Panc1 (cell line): ENCODE data around the gene CCDC127. TPM values are rescaled to one million over a fixed set of nuclear protein-coding genes. Genes with fewer than 3 reads are reported as not detected.
A peak's percentile ranks its signal among the peaks of the same experiment; 100 is the strongest.
"Not testable (repeated sequence)": the region's sequence is repeated elsewhere in the genome, so short reads cannot be mapped to it uniquely, and the experiment has no call there.

Source experiments
- ATAC-seq: fragments of 200-7000 bp; cut with Tn5 transposase; 2 replicates; pipeline ENCODE4 v1.9.1; 2020; ENCODE audit warnings: mild to moderate bottlenecking, moderate library complexity
- BruUV-seq: library from RNA; stranded (reverse); fragments of 400-500 nt; replicated peaks from 2 replicates; lab custom pipeline; 2021; lab: Mats Ljungman, UMichigan
- CTCF ChIA-PET: fragments of 300-600 bp; sonication (Branson Sonifier 250); formaldehyde crosslinking; loops from one replicate; lab custom pipeline; 2022; ENCODE audit warnings: antibody characterized with exemption; lab: Charles Lee
- POLR2A ChIA-PET: fragments of 300-600 bp; sonication (Branson Sonifier 250); formaldehyde crosslinking; loops from one replicate; lab custom pipeline; 2022; ENCODE audit warnings: antibody characterized with exemption; lab: Charles Lee
- DNase-seq: peaks from one replicate; pipeline ENCODE4 v3.0.0-alpha.2; 2010; ENCODE audit warnings: low read depth, low spot score
- H3K27ac ChIP-seq: 2 replicates; pipeline ENCODE4 v1.5.1; 2011; ENCODE audit warnings: mild to moderate bottlenecking, low read length, inconsistent platforms
- H3K27me3 ChIP-seq: fragments of 200-500 bp; sonication (Bioruptor generic); 2 replicates; pipeline ENCODE4 v1.6.0; 2014; ENCODE audit warnings: low read length, inconsistent platforms; ENCODE audit not compliant: control insufficient read depth, insufficient read depth
- H3K36me3 ChIP-seq: fragments of 200-500 bp; sonication (Bioruptor generic); 2 replicates; pipeline ENCODE4 v1.5.1; 2014; ENCODE audit warnings: inconsistent platforms, mild to moderate bottlenecking, low read length, moderate library complexity; ENCODE audit not compliant: control insufficient read depth, insufficient read depth
- H3K4me1 ChIP-seq: 2 replicates; pipeline ENCODE4 v1.5.1; 2011; ENCODE audit warnings: inconsistent platforms, mild to moderate bottlenecking, low read length, moderate library complexity; ENCODE audit not compliant: control insufficient read depth, insufficient read depth
- H3K4me3 ChIP-seq, 2 experiments: 2 replicates each; pipeline ENCODE4 v1.5.1; 2011 to 2012; ENCODE audit warnings: low read depth in 2 of 2, low read length in 2 of 2, mild to moderate bottlenecking in 2 of 2, inconsistent platforms in 1 of 2, moderate library complexity in 1 of 2
- H3K9me3 ChIP-seq: fragments of 200-500 bp; sonication (Bioruptor generic); 2 replicates; pipeline ENCODE4 v1.5.1; 2014; ENCODE audit warnings: low read depth, mild to moderate bottlenecking, inconsistent platforms, low read length, moderate library complexity; ENCODE audit not compliant: control insufficient read depth, insufficient read depth
- POLR2AphosphoS5 ChIP-seq: IDR thresholded peaks from 2 replicates; pipeline ENCODE4 v1.6.1; 2012; ENCODE audit warnings: mild to moderate bottlenecking, low read depth, low read length, moderate library complexity
- SIN3A ChIP-seq: IDR thresholded peaks from 2 replicates; pipeline ENCODE4 v1.6.1; 2012; ENCODE audit warnings: low read depth, mild to moderate bottlenecking, low read length, moderate library complexity, borderline replicate concordance; ENCODE audit not compliant: insufficient read depth
- TCF7L2 ChIP-seq: IDR thresholded peaks from 2 replicates; pipeline ENCODE4 v1.6.1; 2011; ENCODE audit warnings: mild to moderate bottlenecking, low read depth, low read length, inconsistent platforms
- in situ Hi-C: cut with HindIII; loops from 2 replicates; pipeline ENCODE4 v1.10.0; 2016; ENCODE audit warnings: low sequenced_read_pairs, low pct_unique_long_range_greater_than_20kb
- intact Hi-C: fragments of 100-400 bp; cut with micrococcal nuclease; formaldehyde crosslinking; loops from one replicate; pipeline ENCODE4 v1.10.0; 2022; ENCODE audit not compliant: unreplicated experiment
- total RNA-seq: library from RNA; stranded (reverse); gene quantifications from one replicate; pipeline ENCODE4 v1.2.1, GENCODE V29; 2021; ENCODE audit not compliant: unreplicated experiment
- TF ChIP-seq, protein P1 (sequence below): fragments of 450-650 bp; IDR thresholded peaks from 2 replicates; pipeline ENCODE4 v1.5.1; 2017; ENCODE audit warnings: mild to moderate bottlenecking
- TF ChIP-seq, protein P2 (sequence below), 2 experiments: IDR thresholded peaks; 2 replicates each; pipeline ENCODE4 v1.6.1; 2011 to 2012; ENCODE audit warnings: low read depth in 2 of 2, control low read depth in 1 of 2, low read length in 1 of 2, mild to moderate bottlenecking in 1 of 2, moderate library complexity in 1 of 2; ENCODE audit not compliant: insufficient read depth in 1 of 2

The CCDC127 gene
- total RNA-seq, 1 experiment from 2014 or later: 8.1 TPM

DNA sequence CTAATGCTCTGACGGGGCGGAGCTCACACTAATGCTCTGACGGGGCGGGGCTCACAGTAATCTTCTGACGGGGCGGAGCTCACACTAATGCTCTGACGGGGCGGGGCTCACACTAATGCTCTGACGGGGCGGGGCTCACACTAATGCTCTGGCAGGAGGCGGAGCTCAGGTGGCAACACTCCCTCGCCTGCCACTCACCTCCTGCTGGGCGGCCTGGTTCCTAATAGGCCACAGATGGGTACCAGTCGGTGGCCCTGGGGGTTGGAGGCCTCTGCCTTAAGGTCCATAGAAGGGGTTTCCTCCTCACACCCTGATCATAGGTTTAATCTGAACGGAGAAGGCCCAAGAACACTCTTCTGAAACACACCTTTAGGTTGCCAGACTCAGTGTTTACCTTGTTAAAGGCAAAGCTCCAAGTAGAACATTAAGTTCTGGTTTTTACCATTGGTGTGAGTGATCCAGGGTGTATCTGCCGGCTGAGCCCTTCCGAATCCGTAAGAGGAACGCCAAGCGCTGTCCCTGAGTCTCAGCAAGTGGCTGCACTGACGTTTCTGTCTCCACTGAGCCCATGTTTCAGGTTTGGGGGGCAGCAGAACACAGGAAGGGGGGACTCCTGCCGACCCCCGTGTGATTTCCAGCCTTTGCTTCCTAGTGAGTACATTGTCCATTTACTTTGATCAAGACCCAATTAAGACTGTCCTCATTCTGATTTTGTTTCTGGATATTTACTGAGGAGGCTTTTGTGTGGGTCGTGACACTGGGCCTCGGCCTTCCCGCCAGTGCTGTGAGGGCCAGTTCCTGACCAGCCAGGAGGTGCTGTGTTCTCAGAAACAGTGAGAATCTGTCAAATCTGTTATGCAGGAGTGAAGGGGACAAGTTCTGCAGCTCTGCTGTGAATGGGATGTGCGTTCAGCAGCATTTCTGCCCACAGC, 51.2 kb downstream of the CCDC127 start:
- intact Hi-C loops (no loop called here), in situ Hi-C loops (no loop called here)
- 0 out of 2 replicates have a peak, but pooled peaks have one; percentile 27 for ATAC-seq
- H3K4me3 ChIP-seq: no peak overlapping the region
- CTCF ChIA-PET: no interaction called here
- H3K36me3 ChIP-seq: no peaks in the 10 kb centered on the region
- DNase-seq: no peak
- no TSS peak for BruUV-seq
- no peaks in the 10 kb centered on the region for H3K27me3 ChIP-seq
- no peak overlapping the region for H3K27ac ChIP-seq
- TF ChIP-seq, protein P1, sequence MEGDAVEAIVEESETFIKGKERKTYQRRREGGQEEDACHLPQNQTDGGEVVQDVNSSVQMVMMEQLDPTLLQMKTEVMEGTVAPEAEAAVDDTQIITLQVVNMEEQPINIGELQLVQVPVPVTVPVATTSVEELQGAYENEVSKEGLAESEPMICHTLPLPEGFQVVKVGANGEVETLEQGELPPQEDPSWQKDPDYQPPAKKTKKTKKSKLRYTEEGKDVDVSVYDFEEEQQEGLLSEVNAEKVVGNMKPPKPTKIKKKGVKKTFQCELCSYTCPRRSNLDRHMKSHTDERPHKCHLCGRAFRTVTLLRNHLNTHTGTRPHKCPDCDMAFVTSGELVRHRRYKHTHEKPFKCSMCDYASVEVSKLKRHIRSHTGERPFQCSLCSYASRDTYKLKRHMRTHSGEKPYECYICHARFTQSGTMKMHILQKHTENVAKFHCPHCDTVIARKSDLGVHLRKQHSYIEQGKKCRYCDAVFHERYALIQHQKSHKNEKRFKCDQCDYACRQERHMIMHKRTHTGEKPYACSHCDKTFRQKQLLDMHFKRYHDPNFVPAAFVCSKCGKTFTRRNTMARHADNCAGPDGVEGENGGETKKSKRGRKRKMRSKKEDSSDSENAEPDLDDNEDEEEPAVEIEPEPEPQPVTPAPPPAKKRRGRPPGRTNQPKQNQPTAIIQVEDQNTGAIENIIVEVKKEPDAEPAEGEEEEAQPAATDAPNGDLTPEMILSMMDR: no peak
- TF ChIP-seq, protein P2, sequence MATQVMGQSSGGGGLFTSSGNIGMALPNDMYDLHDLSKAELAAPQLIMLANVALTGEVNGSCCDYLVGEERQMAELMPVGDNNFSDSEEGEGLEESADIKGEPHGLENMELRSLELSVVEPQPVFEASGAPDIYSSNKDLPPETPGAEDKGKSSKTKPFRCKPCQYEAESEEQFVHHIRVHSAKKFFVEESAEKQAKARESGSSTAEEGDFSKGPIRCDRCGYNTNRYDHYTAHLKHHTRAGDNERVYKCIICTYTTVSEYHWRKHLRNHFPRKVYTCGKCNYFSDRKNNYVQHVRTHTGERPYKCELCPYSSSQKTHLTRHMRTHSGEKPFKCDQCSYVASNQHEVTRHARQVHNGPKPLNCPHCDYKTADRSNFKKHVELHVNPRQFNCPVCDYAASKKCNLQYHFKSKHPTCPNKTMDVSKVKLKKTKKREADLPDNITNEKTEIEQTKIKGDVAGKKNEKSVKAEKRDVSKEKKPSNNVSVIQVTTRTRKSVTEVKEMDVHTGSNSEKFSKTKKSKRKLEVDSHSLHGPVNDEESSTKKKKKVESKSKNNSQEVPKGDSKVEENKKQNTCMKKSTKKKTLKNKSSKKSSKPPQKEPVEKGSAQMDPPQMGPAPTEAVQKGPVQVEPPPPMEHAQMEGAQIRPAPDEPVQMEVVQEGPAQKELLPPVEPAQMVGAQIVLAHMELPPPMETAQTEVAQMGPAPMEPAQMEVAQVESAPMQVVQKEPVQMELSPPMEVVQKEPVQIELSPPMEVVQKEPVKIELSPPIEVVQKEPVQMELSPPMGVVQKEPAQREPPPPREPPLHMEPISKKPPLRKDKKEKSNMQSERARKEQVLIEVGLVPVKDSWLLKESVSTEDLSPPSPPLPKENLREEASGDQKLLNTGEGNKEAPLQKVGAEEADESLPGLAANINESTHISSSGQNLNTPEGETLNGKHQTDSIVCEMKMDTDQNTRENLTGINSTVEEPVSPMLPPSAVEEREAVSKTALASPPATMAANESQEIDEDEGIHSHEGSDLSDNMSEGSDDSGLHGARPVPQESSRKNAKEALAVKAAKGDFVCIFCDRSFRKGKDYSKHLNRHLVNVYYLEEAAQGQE (IDR thresholded peaks at IDR 0.05; ENCODE audit: insufficient read depth in 1 of 2, low read depth in 2 of 2, low read length in 1 of 2): no peak
- TF ChIP-seq POLR2AphosphoS5 (no peak), TCF7L2 (no peak), SIN3A (no peak)
- H3K4me1 ChIP-seq: peaks cover 9% of the 10 kb centered on the region; the same call in 1 of the 2 replicates
- H3K9me3 ChIP-seq: no peaks in the 10 kb centered on the region
- POLR2A ChIA-PET: no interaction called here

GRCh38 chr5:164783-165182, 53.2 kb downstream of the CCDC127 start:
- ATAC-seq, intact Hi-C loops, H3K27me3 ChIP-seq, CTCF ChIA-PET, in situ Hi-C loops, POLR2A ChIA-PET, H3K9me3 ChIP-seq, H3K4me1 ChIP-seq, BruUV-seq, DNase-seq, H3K36me3 ChIP-seq, H3K27ac ChIP-seq: not testable (repeated sequence)
- peak overlapping the region in 1 of 2 experiments; percentile 16; a peak in 1 of 4 replicates for H3K4me3 ChIP-seq

GRCh38 chr5:164244-164643, 53.7 kb downstream of the CCDC127 start:
- Histone ChIP-seq H3K36me3 (no peaks in the 10 kb centered on the region), H3K4me1 (peaks cover 9% of the 10 kb centered on the region; the same call in 1 of the 2 replicates), H3K4me3 (peak overlapping the region in 1 of 2 experiments; percentile 16; a peak in 1 of 4 replicates), H3K27ac (no peak overlapping the region), H3K9me3 (no peaks in the 10 kb centered on the region), H3K27me3 (no peaks in the 10 kb centered on the region)
- ChIA-PET CTCF (no interaction called here), POLR2A (no interaction called here)
- DNase-seq (no peak), ATAC-seq (peak; percentile 55; the same call in 1 of the 2 replicates)
- TF ChIP-seq POLR2AphosphoS5 (no peak), SIN3A (no peak), TCF7L2 (no peak)
- TF ChIP-seq, protein P1: no peak
- TF ChIP-seq, protein P2 (IDR thresholded peaks at IDR 0.05; ENCODE audit: insufficient read depth in 1 of 2, low read depth in 2 of 2, low read length in 1 of 2): no peak
- in situ Hi-C loops: no loop called here
- BruUV-seq: no TSS peak
- intact Hi-C loops: no loop called here
